Ovary (tissue), 3 donors: ENCODE measurements around the gene SBNO2.

Experiments used
- CTCF ChIP-seq, 3 donors: fragments of 450-650 bp in 2 of 3; fragments of 200-600 bp in 1 of 3; IDR thresholded peaks; one replicate each; pipeline versions ENCODE4 v1.5.1 to v1.8.0; 2016 to 2022; ENCODE audit warnings: antibody characterized with exemption in 3 of 3, mild to moderate bottlenecking in 1 of 3
- EP300 ChIP-seq: sonication (generic); formaldehyde crosslinking; IDR thresholded peaks from one replicate; pipeline ENCODE4 v1.6.1; 2017; ENCODE audit warnings: antibody characterized with exemption
- POLR2A ChIP-seq: fragments of 450-650 bp; IDR thresholded peaks from one replicate; pipeline ENCODE4 v1.6.1; 2017; ENCODE audit warnings: antibody characterized with exemption, mild to moderate bottlenecking, moderate library complexity
- donor health status: DM: no; HTN: no; CAD: no.

GRCh38 chr19:1222394-1222793, 48.3 kb upstream of the SBNO2 start:
- TF ChIP-seq CTCF (IDR thresholded peaks at IDR 0.05) (no peak), EP300 (no peak), POLR2A (no peak)
